Neural cell (in vitro differentiated cells): ENCODE measurements around the gene MKNK1. TPM values are rescaled to one million over a fixed set of nuclear protein-coding genes. Genes with fewer than 3 reads are reported as not detected.

Source experiments
- H2AFZ ChIP-seq: fragments of 200-600, 300-800 bp; sonication (generic), shearing (Covaris generic); 2 replicates; pipeline ENCODE4 v1.6.0; 2014; ENCODE audit warnings: low read depth, mild to moderate bottlenecking, antibody characterized with exemption, low read length, moderate library complexity
- H3F3A ChIP-seq: fragments of 200-600 bp; shearing (Covaris generic); 2 replicates; pipeline ENCODE4 v1.6.1; 2016; ENCODE audit warnings: mild to moderate bottlenecking, moderate library complexity, mixed read lengths, antibody characterized with exemption, low read length; ENCODE audit not compliant: insufficient read depth, poor library complexity, severe bottlenecking
- H3K27ac ChIP-seq: fragments of 200-600, 300-800 bp; sonication (generic), shearing (Covaris generic); 2 replicates; pipeline ENCODE4 v1.5.1; 2014; ENCODE audit warnings: mild to moderate bottlenecking, low read length, moderate library complexity
- H3K27me3 ChIP-seq: fragments of 300-800, 200-600 bp; sonication (generic), shearing (Covaris generic); 2 replicates; pipeline ENCODE4 v1.6.0; 2014; ENCODE audit warnings: mild to moderate bottlenecking, low read depth, low read length, moderate library complexity; ENCODE audit not compliant: insufficient read depth
- H3K36me3 ChIP-seq: fragments of 300-800, 200-600 bp; sonication (generic), shearing (Covaris generic); 2 replicates; pipeline ENCODE4 v1.5.1; 2014; ENCODE audit warnings: mild to moderate bottlenecking, antibody characterized with exemption, low read length, moderate library complexity; ENCODE audit not compliant: insufficient read depth
- H3K4me2 ChIP-seq: fragments of 300-800, 200-600 bp; sonication (generic), shearing (Covaris generic); 2 replicates; pipeline ENCODE4 v1.6.0; 2014; ENCODE audit warnings: mild to moderate bottlenecking, low read length
- H3K4me3 ChIP-seq: fragments of 300-800, 200-600 bp; sonication (generic), shearing (Covaris generic); 2 replicates; pipeline ENCODE4 v1.5.1; 2014; ENCODE audit warnings: mild to moderate bottlenecking, low read length, moderate library complexity
- H3K79me2 ChIP-seq: fragments of 200-600 bp; shearing (Covaris generic); replicated peaks from 2 replicates; pipeline ENCODE4 v1.6.0; 2014; ENCODE audit warnings: mild to moderate bottlenecking, low read length, moderate library complexity; ENCODE audit not compliant: insufficient read depth
- H3K9ac ChIP-seq: fragments of 300-800, 200-600 bp; sonication (generic), shearing (Covaris generic); 2 replicates; pipeline ENCODE4 v1.6.1; 2016; ENCODE audit warnings: mild to moderate bottlenecking, low read length, mixed read lengths
- H3K9me2 ChIP-seq: fragments of 200-600 bp; shearing (Covaris generic); 2 replicates; pipeline ENCODE4 v1.6.1; 2016; ENCODE audit warnings: mild to moderate bottlenecking, low read length, mixed read lengths; ENCODE audit not compliant: insufficient read depth
- H3K9me3 ChIP-seq: fragments of 200-600, 300-800 bp; sonication (generic), shearing (Covaris generic); 2 replicates; pipeline ENCODE4 v1.6.1; 2016; ENCODE audit warnings: mild to moderate bottlenecking, mixed run types, low read length, moderate library complexity, mixed read lengths
- H4K20me1 ChIP-seq: fragments of 200-600 bp; shearing (Covaris generic); 2 replicates; pipeline ENCODE4 v1.6.1; 2016; ENCODE audit warnings: mild to moderate bottlenecking, mixed run types; ENCODE audit not compliant: insufficient read depth
- EP300 ChIP-seq: fragments of 450-650 bp; conservative IDR thresholded peaks from 2 replicates; pipeline ENCODE4 v1.6.1; 2014; ENCODE audit warnings: antibody characterized with exemption, mild to moderate bottlenecking, moderate library complexity; ENCODE audit not compliant: poor library complexity, severe bottlenecking
- EZH2 ChIP-seq: fragments of 200-600, 300-800 bp; shearing (Covaris generic), sonication (generic); IDR thresholded peaks from 2 replicates; pipeline ENCODE4 v1.6.1; 2014; ENCODE audit warnings: antibody characterized with exemption, low read length, borderline replicate concordance, mild to moderate bottlenecking; ENCODE audit not compliant: insufficient read depth, poor library complexity, severe bottlenecking
- MXI1 ChIP-seq: fragments of 450-650 bp; conservative IDR thresholded peaks from 2 replicates; pipeline ENCODE4 v1.6.1; 2014; ENCODE audit warnings: antibody characterized with exemption, mild to moderate bottlenecking; ENCODE audit not compliant: poor library complexity, severe bottlenecking
- POLR2AphosphoS5 ChIP-seq: IDR thresholded peaks from 2 replicates; pipeline ENCODE4 v1.6.1; 2012
- RAD21 ChIP-seq: fragments of 450-650 bp; conservative IDR thresholded peaks from 2 replicates; pipeline ENCODE4 v1.6.1; 2014; ENCODE audit warnings: antibody characterized with exemption, mild to moderate bottlenecking, moderate library complexity
- SMC3 ChIP-seq: fragments of 450-650 bp; conservative IDR thresholded peaks from 2 replicates; pipeline ENCODE4 v1.6.1; 2014; ENCODE audit warnings: antibody characterized with exemption, mild to moderate bottlenecking, moderate library complexity; ENCODE audit not compliant: poor library complexity
- TAF1 ChIP-seq: IDR thresholded peaks from 2 replicates; pipeline ENCODE4 v1.6.1; 2012; ENCODE audit warnings: low read depth
- polyA plus RNA-seq: library from polyadenylated mRNA; depleted of rRNA; stranded (reverse); fragments of >200 nt; gene quantifications from 2 replicates; pipeline ENCODE4 v1.2.3, GENCODE V29; 2014
- TF ChIP-seq, protein P1 (sequence below): fragments of 450-650 bp; IDR thresholded peaks from 2 replicates; pipeline ENCODE4 v1.5.1; 2014; ENCODE audit warnings: antibody characterized with exemption, mild to moderate bottlenecking, moderate library complexity; ENCODE audit not compliant: poor library complexity, severe bottlenecking
- TF ChIP-seq, protein P2 (sequence below): IDR thresholded peaks from 2 replicates; pipeline ENCODE4 v1.6.1; 2012; ENCODE audit warnings: borderline replicate concordance

The MKNK1 gene
- polyA plus RNA-seq, 1 donor from 2014 or later = 9.6 TPM

DNA sequence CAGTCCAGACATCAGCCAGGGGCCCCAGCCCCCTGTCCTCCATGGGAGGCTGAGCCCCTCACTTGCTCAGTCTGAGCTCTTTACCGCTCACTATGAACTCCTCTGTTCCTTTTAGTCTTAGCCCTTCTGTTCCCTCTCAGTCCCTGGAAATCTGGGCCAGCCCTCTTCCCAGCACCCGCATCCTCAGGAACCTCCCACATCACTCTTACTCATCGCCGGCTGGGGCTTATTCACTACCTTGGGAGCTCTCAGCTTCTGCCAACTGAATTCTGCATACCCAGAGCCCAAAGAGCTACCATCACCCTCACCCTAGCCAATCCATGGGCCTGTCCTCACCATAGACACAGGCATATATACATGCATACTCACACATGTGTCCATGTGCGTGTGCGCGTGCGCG lies 64.1 kb downstream of the MKNK1 start:
- no peaks in the 10 kb centered on the region for H4K20me1 ChIP-seq
- no peak overlapping the region for H3K4me3 ChIP-seq
- no peaks in the 10 kb centered on the region for H3K9me3 ChIP-seq
- peaks cover 38% of the 10 kb centered on the region for H3K27me3 ChIP-seq
- no peaks in the 10 kb centered on the region for H3K36me3 ChIP-seq
- no peaks in the 10 kb centered on the region for H3K79me2 ChIP-seq
- H3K9ac ChIP-seq = no peak overlapping the region
- no peaks in the 10 kb centered on the region for H3F3A ChIP-seq
- H3K9me2 ChIP-seq = no peaks in the 10 kb centered on the region
- H3K4me2 ChIP-seq = no peak overlapping the region
- no peak for TF ChIP-seq POLR2AphosphoS5
- H3K27ac ChIP-seq = no peak overlapping the region
- no peak overlapping the region for H2AFZ ChIP-seq

DNA sequence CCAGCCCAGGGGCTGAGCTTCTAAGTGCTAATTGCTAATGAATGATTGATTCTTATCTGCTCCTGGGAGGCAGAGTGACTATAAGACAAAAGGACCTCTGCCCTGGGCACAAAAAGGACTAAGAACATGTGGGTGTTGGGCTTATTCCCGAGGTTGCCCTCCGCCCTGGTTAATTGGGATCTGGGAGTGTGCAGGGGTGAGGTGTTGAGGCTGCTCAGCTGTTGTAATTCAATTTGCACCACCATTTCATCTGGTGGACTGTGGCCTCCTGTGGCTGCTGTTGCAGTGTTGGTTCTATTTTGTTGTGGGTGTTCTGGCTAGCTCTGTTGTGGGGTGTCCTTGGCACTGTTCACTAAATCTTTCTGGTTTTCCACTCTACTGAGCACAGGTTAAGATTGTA lies 65.9 kb downstream of the MKNK1 start:
- TF ChIP-seq EP300 = no peak
- TF ChIP-seq, protein P1, sequence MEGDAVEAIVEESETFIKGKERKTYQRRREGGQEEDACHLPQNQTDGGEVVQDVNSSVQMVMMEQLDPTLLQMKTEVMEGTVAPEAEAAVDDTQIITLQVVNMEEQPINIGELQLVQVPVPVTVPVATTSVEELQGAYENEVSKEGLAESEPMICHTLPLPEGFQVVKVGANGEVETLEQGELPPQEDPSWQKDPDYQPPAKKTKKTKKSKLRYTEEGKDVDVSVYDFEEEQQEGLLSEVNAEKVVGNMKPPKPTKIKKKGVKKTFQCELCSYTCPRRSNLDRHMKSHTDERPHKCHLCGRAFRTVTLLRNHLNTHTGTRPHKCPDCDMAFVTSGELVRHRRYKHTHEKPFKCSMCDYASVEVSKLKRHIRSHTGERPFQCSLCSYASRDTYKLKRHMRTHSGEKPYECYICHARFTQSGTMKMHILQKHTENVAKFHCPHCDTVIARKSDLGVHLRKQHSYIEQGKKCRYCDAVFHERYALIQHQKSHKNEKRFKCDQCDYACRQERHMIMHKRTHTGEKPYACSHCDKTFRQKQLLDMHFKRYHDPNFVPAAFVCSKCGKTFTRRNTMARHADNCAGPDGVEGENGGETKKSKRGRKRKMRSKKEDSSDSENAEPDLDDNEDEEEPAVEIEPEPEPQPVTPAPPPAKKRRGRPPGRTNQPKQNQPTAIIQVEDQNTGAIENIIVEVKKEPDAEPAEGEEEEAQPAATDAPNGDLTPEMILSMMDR = no peak
- no peak for TF ChIP-seq POLR2AphosphoS5
- TF ChIP-seq SMC3 = no peak
- no peak for TF ChIP-seq MXI1
- TF ChIP-seq TAF1 = no peak
- TF ChIP-seq RAD21 = no peak
- TF ChIP-seq, protein P2, sequence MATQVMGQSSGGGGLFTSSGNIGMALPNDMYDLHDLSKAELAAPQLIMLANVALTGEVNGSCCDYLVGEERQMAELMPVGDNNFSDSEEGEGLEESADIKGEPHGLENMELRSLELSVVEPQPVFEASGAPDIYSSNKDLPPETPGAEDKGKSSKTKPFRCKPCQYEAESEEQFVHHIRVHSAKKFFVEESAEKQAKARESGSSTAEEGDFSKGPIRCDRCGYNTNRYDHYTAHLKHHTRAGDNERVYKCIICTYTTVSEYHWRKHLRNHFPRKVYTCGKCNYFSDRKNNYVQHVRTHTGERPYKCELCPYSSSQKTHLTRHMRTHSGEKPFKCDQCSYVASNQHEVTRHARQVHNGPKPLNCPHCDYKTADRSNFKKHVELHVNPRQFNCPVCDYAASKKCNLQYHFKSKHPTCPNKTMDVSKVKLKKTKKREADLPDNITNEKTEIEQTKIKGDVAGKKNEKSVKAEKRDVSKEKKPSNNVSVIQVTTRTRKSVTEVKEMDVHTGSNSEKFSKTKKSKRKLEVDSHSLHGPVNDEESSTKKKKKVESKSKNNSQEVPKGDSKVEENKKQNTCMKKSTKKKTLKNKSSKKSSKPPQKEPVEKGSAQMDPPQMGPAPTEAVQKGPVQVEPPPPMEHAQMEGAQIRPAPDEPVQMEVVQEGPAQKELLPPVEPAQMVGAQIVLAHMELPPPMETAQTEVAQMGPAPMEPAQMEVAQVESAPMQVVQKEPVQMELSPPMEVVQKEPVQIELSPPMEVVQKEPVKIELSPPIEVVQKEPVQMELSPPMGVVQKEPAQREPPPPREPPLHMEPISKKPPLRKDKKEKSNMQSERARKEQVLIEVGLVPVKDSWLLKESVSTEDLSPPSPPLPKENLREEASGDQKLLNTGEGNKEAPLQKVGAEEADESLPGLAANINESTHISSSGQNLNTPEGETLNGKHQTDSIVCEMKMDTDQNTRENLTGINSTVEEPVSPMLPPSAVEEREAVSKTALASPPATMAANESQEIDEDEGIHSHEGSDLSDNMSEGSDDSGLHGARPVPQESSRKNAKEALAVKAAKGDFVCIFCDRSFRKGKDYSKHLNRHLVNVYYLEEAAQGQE = no peak
- TF ChIP-seq EZH2 = no peak

DNA sequence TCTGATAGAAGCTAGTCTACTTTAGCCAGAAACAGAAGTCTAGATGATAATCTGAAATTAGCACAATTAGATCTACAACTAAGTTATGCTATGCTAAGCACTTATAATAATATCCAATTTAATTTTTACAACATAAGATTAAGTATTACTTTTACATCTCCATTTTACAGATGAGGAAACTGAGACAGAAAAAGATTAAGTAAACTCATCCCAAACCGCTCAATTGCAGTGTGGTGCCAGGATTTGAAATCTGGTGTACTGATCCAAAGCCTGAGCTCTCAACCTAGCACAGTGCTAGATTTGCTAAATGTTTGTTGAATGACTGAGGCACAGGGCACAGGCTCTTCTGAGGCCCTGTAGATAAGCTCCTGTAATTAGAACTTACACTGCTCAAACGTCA lies 66.4 kb downstream of the MKNK1 start:
- H3K79me2 ChIP-seq = no peaks in the 10 kb centered on the region
- no peak overlapping the region for H3K4me3 ChIP-seq
- no peak overlapping the region for H2AFZ ChIP-seq
- no peak overlapping the region for H3K9ac ChIP-seq
- H3K4me2 ChIP-seq = no peak overlapping the region
- H3K9me3 ChIP-seq = no peaks in the 10 kb centered on the region
- H3K36me3 ChIP-seq = no peaks in the 10 kb centered on the region
- no peak overlapping the region for H3K27ac ChIP-seq
- H3K9me2 ChIP-seq = no peaks in the 10 kb centered on the region
- no peaks in the 10 kb centered on the region for H4K20me1 ChIP-seq
- peaks cover 31% of the 10 kb centered on the region for H3K27me3 ChIP-seq
- TF ChIP-seq, protein P2 = no peak
- no peaks in the 10 kb centered on the region for H3F3A ChIP-seq

More for the DNA sequence above, 65.9 kb downstream of the MKNK1 start:
- no peaks in the 10 kb centered on the region for H3K9me2 ChIP-seq
- no peaks in the 10 kb centered on the region for H3K36me3 ChIP-seq
- peaks cover 35% of the 10 kb centered on the region for H3K27me3 ChIP-seq
- no peaks in the 10 kb centered on the region for H3K79me2 ChIP-seq
- no peaks in the 10 kb centered on the region for H3F3A ChIP-seq
- H3K27ac ChIP-seq = no peak overlapping the region
- H3K9me3 ChIP-seq = no peaks in the 10 kb centered on the region
- H3K4me3 ChIP-seq = no peak overlapping the region
- H3K9ac ChIP-seq = no peak overlapping the region
- no peak overlapping the region for H3K4me2 ChIP-seq
- H4K20me1 ChIP-seq = no peaks in the 10 kb centered on the region
- no peak overlapping the region for H2AFZ ChIP-seq
